ENCODE measurements around the gene TMCO6.

DNA sequence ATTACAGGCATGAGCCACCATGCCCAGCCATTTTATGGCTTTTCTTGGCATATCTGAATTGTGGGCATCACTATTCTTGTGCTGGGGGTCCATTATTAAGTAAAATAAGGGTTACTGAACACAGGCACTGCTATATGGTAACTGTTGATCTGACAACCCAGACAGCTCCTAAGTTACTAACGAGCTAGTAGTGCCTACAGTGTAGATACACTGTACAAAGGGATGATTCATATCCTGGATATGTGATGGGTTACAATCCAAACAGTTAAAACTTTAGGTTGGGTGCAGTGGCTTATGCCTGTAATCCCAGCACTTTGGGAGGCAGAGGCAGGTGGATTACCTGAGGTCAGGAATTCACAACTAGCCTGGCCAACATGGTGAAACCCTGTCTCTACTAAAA, 10.5 kb upstream of the TMCO6 start:
- no peak for TF ChIP-seq EZH2 (IDR thresholded peaks at IDR 0.05; ENCODE audit: borderline replicate concordance, low read depth, low read length, poor library complexity, severe bottlenecking)
- TF ChIP-seq, protein P1, sequence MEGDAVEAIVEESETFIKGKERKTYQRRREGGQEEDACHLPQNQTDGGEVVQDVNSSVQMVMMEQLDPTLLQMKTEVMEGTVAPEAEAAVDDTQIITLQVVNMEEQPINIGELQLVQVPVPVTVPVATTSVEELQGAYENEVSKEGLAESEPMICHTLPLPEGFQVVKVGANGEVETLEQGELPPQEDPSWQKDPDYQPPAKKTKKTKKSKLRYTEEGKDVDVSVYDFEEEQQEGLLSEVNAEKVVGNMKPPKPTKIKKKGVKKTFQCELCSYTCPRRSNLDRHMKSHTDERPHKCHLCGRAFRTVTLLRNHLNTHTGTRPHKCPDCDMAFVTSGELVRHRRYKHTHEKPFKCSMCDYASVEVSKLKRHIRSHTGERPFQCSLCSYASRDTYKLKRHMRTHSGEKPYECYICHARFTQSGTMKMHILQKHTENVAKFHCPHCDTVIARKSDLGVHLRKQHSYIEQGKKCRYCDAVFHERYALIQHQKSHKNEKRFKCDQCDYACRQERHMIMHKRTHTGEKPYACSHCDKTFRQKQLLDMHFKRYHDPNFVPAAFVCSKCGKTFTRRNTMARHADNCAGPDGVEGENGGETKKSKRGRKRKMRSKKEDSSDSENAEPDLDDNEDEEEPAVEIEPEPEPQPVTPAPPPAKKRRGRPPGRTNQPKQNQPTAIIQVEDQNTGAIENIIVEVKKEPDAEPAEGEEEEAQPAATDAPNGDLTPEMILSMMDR (conservative IDR thresholded peaks at IDR 0.05; ENCODE audit: low read depth, low read length): no peak

All from A673 (cell line).